ENCODE results near the gene HAND1.
A peak's percentile ranks its signal among the peaks of the same experiment; 100 is the strongest.

HAND1 gene

DNA sequence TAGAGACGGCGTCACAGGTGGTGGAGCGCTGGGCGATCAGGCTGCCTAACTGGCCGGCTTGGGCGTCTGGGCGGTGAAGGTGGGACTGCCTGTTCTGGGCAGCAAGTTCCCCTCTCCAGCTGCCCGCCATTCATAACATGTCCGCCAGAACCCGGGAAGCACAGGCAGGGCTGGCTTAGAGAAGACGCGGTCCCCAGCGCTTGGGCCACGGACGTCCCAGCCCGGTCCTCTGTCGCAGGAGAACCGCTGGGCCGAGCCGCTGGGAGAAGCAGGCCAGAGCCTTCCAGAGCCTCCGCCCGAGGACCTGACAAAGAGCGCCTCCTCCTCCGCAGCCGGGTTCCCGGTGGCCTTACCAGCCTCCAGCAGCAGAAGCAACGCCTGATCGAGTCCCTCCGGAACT, 15.2 kb upstream of the HAND1 start:
- Histone ChIP-seq H3K9ac (ENCODE audit: low read depth, low read length) (no peak overlapping the region), H3K9me3 (ENCODE audit: control insufficient read depth, insufficient read depth, low read length) (no peaks in the 10 kb centered on the region), H3K36me3 (ENCODE audit: insufficient read depth, low read length) (no peaks in the 10 kb centered on the region), H3K4me1 (ENCODE audit: insufficient read depth, low read length) (no peaks in the 10 kb centered on the region)

DNA sequence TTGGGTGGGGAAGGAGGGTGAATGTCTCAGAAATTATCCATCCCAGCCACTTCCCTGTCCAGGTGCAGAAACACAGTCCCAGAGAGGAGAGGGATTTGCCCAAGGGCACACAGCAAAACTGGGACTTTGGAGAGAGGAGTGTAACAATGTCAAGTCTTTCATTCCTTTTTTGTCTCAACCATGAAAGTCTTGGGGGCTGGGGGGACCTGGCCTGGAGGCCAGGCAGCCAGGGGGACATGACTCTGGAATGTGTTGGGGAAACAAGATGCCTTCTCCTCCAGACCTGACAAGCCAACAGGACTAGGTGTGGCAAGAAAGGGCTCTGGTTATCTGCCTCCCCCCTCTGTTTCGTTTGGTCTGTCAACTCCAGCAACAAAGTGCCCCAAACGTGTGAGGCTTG, 13.9 kb upstream of the HAND1 start:
- Histone ChIP-seq H3K4me1 (ENCODE audit: insufficient read depth, low read length) (no peaks in the 10 kb centered on the region), H3K9ac (ENCODE audit: low read depth, low read length) (no peak overlapping the region)

DNA sequence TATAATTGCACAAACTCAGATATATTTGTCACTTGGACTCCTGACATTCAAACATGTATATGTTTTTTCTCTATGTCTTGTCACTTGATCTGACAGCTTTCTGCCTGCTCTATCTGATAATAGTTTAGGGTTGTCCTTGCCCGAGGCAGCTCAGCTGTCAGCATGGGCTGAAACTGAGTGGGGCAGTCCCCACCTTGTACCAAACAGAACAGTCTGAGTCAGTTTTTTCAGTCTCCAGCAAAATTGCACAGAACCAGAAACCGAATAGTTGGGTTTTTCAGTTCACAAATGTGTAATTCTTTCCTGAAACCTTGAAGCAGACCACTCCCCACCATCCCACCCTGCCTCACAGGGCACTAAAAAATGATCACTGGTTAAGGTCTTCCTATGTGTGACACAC, 9.5 kb upstream of the HAND1 start:
- peaks cover 22% of the 10 kb centered on the region for H3K4me1 ChIP-seq (ENCODE audit: insufficient read depth, low read length)
- H3K9me3 ChIP-seq (ENCODE audit: control insufficient read depth, insufficient read depth, low read length) = no peaks in the 10 kb centered on the region
- no peaks in the 10 kb centered on the region for H3K36me3 ChIP-seq (ENCODE audit: insufficient read depth, low read length)

More for the DNA sequence above, 13.9 kb upstream of the HAND1 start:
- no peaks in the 10 kb centered on the region for H3K9me3 ChIP-seq (ENCODE audit: control insufficient read depth, insufficient read depth, low read length)
- no peaks in the 10 kb centered on the region for H3K36me3 ChIP-seq (ENCODE audit: insufficient read depth, low read length)

DNA sequence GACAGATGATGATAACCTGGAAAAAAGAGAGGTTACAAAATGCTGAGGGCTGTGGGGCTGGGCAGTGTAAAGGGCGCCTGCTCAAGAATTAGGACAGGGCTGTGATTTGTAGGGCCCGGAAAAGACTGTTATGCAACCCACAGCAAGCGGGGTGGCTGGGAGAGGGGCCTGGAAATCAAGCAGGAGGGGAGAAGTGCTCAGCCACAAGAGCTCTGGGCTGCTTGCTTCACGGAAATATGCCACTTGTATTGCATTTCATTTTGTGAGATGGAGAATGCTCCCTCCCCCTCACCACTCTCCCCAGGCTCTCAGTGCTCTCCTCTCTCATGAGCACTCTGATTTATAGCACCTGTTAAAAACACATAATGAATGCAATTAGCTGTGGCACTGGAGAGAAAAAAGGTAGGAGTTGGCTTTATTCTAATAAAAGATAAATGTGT, 8.4 kb upstream of the HAND1 start:
- Histone ChIP-seq H3K9ac (ENCODE audit: low read depth, low read length) (no peak overlapping the region), H3K9me3 (ENCODE audit: control insufficient read depth, insufficient read depth, low read length) (no peaks in the 10 kb centered on the region), H3K4me1 (ENCODE audit: insufficient read depth, low read length) (peaks cover 30% of the 10 kb centered on the region), H3K36me3 (ENCODE audit: insufficient read depth, low read length) (no peaks in the 10 kb centered on the region)

More for the DNA sequence above, 9.5 kb upstream of the HAND1 start:
- H3K9ac ChIP-seq (ENCODE audit: low read depth, low read length) = no peak overlapping the region

DNA sequence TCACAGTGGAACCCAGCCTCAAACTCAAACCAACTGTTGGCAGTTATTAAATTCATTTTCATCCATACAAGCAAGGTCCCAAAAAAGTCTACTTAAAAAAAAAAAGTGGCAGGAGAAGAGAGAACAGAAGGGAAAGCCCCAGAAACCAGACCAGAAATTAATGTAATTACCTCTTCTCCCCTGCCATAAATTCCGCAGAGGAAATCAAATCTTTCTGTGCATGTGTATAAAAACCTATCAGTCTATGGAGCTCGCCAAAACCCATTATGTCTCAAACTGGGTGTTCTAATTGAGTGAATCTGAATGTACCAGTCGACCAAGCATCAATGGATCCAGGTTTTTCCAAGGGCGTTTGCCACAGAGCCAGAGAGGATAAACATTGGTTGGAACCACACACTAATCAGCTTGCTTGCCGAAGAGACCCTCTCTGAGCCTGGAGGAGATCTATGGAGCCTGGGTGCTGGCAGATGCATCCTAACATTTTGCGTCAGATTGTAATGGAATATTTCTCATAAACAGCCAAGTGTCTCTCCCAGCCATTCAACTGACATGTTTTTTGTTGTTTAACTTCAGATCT, 7.9 kb upstream of the HAND1 start:
- Histone ChIP-seq H3K36me3 (ENCODE audit: insufficient read depth, low read length) (no peaks in the 10 kb centered on the region), H3K4me1 (ENCODE audit: insufficient read depth, low read length) (peaks cover 30% of the 10 kb centered on the region), H3K9me3 (ENCODE audit: control insufficient read depth, insufficient read depth, low read length) (no peaks in the 10 kb centered on the region), H3K9ac (ENCODE audit: low read depth, low read length) (no peak overlapping the region)

DNA sequence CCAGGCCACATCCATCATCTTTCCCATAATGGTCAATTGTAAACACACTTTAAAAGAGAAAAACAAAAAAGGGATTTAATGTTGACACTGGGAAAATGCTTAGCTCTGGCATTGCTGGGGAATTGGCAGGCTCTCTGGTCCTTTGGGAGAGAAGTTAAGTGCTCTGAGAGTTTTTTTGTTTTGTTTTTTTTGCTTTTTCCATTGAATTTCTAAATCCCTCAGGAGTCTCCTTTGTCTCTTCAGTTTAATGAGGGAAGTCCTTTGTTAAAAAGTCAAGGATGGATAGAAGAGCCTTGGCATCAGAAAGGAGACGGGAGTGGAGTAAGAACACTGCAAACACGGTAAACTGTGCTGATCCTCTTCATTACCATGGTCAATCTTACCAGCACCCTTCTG, 7.1 kb upstream of the HAND1 start:
- Histone ChIP-seq H3K9ac (ENCODE audit: low read depth, low read length) (peak overlapping the region; percentile 21; the same call in 1 of the 2 replicates), H3K4me1 (ENCODE audit: insufficient read depth, low read length) (peaks cover 35% of the 10 kb centered on the region), H3K9me3 (ENCODE audit: control insufficient read depth, insufficient read depth, low read length) (no peaks in the 10 kb centered on the region), H3K36me3 (ENCODE audit: insufficient read depth, low read length) (no peaks in the 10 kb centered on the region)

DNA sequence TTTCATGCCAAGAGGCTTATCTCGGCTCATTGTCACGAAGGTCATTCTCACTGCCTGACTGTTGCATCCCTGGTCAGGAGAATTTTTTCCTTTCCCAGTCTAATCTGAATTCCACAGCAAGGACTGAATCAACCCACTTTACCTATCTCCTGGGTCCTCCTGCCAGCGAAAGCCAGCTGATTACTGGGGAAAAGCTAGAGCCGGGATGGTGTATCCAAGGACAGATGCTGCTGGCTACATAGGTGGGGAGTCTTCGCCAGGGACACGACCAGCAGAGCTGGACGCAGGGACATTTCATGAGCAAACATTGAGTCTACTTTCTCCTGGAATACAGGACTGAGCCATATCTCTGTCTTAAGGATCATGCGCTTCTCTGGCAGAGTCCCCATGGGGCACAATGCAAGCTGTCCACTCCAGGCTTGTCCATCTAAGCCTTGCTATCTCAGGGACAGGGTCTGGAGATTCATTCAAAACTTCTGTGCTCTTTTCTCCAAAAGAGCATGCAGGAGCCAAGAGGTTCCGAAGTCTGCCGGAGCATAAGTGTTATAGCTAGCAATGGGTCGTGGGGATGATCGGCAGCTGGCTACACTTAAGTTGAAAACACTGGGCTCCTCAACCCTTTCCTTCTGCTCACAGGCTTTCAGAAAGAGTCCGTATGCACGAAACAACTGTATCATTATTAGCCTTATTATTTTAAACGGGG, 6.5 kb upstream of the HAND1 start:
- Histone ChIP-seq H3K4me1 (ENCODE audit: insufficient read depth, low read length) (peaks cover 41% of the 10 kb centered on the region), H3K9me3 (ENCODE audit: control insufficient read depth, insufficient read depth, low read length) (no peaks in the 10 kb centered on the region), H3K9ac (ENCODE audit: low read depth, low read length) (no peak overlapping the region), H3K36me3 (ENCODE audit: insufficient read depth, low read length) (no peaks in the 10 kb centered on the region)

DNA sequence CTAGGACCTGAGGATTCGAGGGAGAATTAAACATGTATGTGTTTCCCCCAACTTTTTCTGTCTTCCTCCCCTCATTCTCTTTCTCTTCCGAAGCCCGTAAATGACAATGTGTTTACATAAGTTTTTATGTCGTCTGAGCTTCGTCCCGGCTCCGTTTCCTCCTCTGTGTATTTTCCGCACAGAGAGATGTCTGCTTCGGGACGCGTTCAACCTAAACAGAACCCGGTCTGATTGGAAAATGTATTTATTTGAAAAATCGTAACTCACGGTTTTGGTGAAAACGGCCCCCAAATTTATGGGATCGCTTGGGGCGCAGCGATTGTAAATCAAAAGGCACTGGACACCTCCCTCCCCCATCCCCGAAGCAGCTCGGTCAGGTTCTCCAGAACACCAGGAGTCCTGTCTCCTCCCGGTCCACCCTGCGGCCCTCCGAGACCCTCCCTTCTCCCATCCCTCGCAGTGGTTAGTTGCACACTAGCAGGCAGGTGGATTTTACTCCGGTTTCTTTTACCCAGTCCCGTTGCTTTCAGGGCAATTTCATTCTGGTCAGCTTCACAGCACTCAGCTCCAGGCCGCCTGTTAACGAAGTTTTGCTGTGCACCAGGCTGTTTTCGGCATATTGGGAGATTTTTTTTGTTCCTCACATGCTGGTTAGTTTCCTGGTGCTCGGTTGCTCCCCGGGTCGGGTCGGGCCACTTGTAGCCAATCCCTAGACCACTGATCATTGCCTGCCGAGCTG, 5.8 kb upstream of the HAND1 start:
- H3K9ac ChIP-seq (ENCODE audit: low read depth, low read length) = no peak overlapping the region
- H3K4me1 ChIP-seq (ENCODE audit: insufficient read depth, low read length) = peaks cover 41% of the 10 kb centered on the region
- no peaks in the 10 kb centered on the region for H3K36me3 ChIP-seq (ENCODE audit: insufficient read depth, low read length)
- no peaks in the 10 kb centered on the region for H3K9me3 ChIP-seq (ENCODE audit: control insufficient read depth, insufficient read depth, low read length)

DNA sequence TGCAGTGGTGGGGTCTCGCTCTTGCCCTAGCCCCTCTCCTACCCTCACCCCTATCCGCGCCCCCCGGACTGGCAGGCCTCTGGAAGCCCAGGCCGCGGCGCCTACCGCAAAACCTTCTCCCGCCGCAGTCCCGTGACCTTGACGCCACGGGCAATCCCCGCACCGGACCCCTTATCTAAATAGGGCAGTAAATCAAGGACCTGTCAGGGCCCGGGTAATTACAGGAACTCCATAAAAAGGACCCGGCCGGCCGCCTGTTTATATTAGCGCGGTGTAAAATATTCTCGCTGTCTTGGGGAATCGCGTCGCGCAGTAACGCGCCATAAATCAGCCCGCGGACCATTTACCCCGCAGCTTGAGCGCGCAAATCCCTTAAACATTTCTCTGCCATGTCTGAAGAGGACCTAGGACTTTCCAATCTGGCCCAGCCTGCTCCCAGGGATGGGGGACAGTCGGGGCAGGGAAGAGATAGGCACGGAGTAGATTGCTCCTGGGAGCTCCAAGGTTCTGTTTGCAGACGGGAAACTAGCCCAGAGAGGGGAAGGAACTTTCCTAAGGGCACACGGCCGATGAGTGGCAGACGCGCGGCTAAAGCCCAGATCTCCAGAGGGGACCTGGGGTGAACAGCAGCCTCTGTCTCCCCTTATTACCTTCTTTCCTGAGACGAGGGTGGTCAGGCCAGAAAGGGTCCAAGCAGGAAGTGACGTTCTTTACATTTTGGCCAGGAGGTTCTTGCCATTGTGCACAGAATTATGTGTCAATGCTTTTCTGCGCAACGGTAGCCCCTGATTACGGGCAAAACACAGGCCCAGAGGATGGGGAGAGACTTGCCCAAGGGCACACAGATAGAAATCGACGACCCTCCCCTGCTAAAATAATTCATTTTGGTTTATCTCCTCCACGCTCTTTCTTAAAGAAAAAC, 4.8 kb upstream of the HAND1 start:
- no peaks in the 10 kb centered on the region for H3K36me3 ChIP-seq (ENCODE audit: insufficient read depth, low read length)
- H3K4me1 ChIP-seq (ENCODE audit: insufficient read depth, low read length) = peaks cover 41% of the 10 kb centered on the region
- H3K9ac ChIP-seq (ENCODE audit: low read depth, low read length) = peak overlapping the region; percentile 19; the same call in 1 of the 2 replicates
- no peaks in the 10 kb centered on the region for H3K9me3 ChIP-seq (ENCODE audit: control insufficient read depth, insufficient read depth, low read length)

DNA sequence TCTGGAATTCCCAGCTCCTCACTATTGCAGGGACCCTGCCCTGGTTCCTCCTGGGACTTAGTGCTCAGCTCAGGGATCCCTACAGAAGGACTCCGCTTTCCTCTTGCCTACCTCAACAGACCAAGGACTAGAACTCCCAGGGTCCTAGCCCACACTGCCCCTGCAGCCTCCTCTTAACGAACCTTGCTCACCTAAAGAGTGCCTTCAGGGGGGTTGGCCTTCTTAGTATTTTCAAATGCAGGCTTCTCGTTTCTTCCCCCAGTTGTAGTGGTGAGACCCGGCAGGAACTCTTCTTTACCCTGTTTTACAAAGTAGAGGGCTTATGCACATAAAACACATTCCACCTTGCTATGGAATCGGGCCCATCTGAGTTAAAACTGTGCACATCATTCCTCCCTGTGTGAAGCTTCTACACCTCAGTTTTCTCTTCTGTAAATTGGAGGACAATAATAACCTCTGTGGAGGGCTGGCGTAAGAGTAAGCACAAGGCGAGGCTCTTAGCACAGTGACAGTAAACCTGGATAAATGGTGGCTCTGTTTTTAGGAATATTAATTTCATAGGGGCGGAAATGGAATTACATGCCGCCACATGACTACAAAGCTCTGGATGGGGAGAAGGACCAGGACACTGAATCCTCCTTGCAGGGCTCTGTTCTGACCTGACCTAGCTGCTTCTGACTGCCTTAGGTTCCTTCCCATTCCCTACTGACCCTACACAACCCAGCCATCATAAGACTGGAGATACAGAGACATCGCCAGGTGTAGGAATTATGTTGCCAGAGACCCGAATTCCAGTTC, 3.8 kb upstream of the HAND1 start:
- Histone ChIP-seq H3K4me1 (ENCODE audit: insufficient read depth, low read length) (peaks cover 45% of the 10 kb centered on the region), H3K9me3 (ENCODE audit: control insufficient read depth, insufficient read depth, low read length) (no peaks in the 10 kb centered on the region), H3K9ac (ENCODE audit: low read depth, low read length) (peak overlapping the region; percentile 19; the same call in 1 of the 2 replicates), H3K36me3 (ENCODE audit: insufficient read depth, low read length) (no peaks in the 10 kb centered on the region)

DNA sequence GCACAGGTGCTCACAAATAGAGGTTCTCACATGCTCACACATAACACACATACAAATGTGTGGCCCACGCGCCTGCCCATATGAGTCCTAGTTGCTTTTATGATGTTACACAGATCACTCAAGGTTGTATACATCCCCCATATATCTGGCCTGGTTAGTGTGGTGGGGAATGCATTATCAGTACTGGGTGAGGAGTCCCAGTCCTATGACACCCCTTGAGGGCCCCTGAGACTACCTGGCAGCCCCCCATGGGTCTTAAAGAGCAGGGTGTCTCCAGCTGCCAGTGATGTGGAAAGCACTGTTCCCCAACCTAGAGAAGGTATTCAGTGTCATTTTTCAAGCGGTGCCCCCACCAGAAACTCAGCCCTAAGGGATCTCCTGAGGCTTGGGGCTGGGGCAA, 2.8 kb upstream of the HAND1 start:
- H3K4me1 ChIP-seq (ENCODE audit: insufficient read depth, low read length) = peaks cover 45% of the 10 kb centered on the region
- no peak overlapping the region for H3K9ac ChIP-seq (ENCODE audit: low read depth, low read length)
- no peaks in the 10 kb centered on the region for H3K9me3 ChIP-seq (ENCODE audit: control insufficient read depth, insufficient read depth, low read length)
- H3K36me3 ChIP-seq (ENCODE audit: insufficient read depth, low read length) = no peaks in the 10 kb centered on the region

DNA sequence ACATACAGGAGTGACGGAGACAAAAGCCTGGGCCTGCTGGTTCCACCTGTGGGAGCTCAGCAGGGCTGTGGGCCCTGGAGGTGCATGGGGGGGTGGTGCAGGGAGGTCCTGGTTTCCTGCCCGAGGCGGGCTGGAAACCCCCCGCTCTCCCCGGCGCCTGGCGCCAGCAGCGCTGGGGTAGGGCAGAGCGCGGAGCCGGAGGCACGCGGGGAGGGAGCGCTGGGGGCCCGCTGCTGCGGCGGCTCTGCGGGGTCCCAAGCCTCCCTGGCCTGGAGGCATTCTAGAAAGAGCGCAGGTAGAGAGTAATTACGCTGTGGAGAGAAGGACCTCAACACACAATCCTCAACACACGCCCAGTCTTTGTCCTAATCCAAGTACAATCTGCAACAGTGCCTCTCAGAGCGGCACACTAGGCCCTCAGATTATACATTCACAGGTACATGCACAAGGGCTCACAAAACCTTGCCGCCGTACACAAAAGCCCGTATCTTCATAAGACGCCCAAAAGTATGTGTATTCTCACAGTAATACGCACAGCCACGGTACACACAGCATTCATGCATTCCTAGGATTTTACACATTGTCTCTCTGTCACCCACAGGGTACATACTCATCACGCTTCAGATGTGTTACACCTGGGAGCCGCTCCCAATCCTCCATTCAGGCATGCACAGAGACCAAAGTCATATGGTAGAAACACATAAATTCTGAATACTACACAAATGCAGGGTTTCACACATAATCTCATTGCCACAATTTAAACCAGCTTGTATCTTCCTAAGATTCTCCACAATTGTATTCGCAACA, 2.1 kb upstream of the HAND1 start:
- H3K9me3 ChIP-seq (ENCODE audit: control insufficient read depth, insufficient read depth, low read length) = no peaks in the 10 kb centered on the region
- peak overlapping the region; percentile 37; the same call in 1 of the 2 replicates for H3K9ac ChIP-seq (ENCODE audit: low read depth, low read length)
- H3K4me1 ChIP-seq (ENCODE audit: insufficient read depth, low read length) = peaks cover 38% of the 10 kb centered on the region

More for the DNA sequence above, 2.1 kb upstream of the HAND1 start:
- H3K36me3 ChIP-seq (ENCODE audit: insufficient read depth, low read length) = no peaks in the 10 kb centered on the region
